HL-60 (cell line): Measurements from ENCODE around the gene ADGRL3.

Experiments used
- GABPA ChIP-seq: IDR thresholded peaks from 2 replicates; pipeline ENCODE4 v1.6.1; 2012; ENCODE audit warnings: low read depth
- POLR2AphosphoS5 ChIP-seq: IDR thresholded peaks from 2 replicates; pipeline ENCODE4 v1.6.1; 2012; ENCODE audit warnings: low read depth
- REST ChIP-seq: IDR thresholded peaks from 2 replicates; pipeline ENCODE4 v1.6.1; 2012; ENCODE audit warnings: low read depth; ENCODE audit not compliant: insufficient replicate concordance
- SPI1 ChIP-seq: IDR thresholded peaks from 2 replicates; pipeline ENCODE4 v1.6.1; 2012; ENCODE audit warnings: low read depth, mild to moderate bottlenecking, borderline replicate concordance
- TF ChIP-seq, protein P1 (sequence below): IDR thresholded peaks from one replicate; pipeline ENCODE4 v1.5.1; 2011; ENCODE audit warnings: low read length, control low read depth, inconsistent platforms; ENCODE audit not compliant: insufficient read depth

GRCh38 chr4:62003695-62004094 lies 803.6 kb downstream of the ADGRL3 start:
- TF ChIP-seq REST (no peak), POLR2AphosphoS5 (no peak), GABPA (no peak), SPI1 (no peak)
- TF ChIP-seq, protein P1, sequence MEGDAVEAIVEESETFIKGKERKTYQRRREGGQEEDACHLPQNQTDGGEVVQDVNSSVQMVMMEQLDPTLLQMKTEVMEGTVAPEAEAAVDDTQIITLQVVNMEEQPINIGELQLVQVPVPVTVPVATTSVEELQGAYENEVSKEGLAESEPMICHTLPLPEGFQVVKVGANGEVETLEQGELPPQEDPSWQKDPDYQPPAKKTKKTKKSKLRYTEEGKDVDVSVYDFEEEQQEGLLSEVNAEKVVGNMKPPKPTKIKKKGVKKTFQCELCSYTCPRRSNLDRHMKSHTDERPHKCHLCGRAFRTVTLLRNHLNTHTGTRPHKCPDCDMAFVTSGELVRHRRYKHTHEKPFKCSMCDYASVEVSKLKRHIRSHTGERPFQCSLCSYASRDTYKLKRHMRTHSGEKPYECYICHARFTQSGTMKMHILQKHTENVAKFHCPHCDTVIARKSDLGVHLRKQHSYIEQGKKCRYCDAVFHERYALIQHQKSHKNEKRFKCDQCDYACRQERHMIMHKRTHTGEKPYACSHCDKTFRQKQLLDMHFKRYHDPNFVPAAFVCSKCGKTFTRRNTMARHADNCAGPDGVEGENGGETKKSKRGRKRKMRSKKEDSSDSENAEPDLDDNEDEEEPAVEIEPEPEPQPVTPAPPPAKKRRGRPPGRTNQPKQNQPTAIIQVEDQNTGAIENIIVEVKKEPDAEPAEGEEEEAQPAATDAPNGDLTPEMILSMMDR = no peak
